ENCODE data around the gene MAGI1.
"Not testable (repeated sequence)": the region's sequence is repeated elsewhere in the genome, so short reads cannot be mapped to it uniquely, and the experiment has no call there.

The MAGI1 gene

DNA sequence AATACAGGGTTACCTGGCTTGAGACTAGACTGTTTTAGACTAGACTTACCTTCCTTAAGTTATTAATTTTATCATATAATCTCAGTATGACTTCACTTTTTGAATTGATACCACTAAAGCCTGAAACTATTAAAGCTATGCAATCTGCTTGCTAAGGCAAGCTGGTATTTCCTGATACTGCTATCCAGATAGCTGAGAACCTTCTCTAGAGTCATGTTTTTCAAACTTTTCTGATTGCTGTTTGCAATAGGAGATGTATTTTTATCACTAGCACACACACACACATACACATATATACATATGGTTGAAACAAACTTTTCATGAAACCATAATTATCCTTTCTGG is 9.3 kb upstream of the MAGI1 start:
- Histone ChIP-seq H3K4me1 (ENCODE audit: control insufficient read depth in 1 of 2, insufficient read depth in 1 of 2, low read depth in 1 of 2, low read length in 1 of 2) (no peaks in the 10 kb centered on the region), H3K4me3 (ENCODE audit: low read depth in 1 of 2, low read length in 1 of 2) (no peak overlapping the region), H3K27ac (no peak overlapping the region), H3K9me3 (no peaks in the 10 kb centered on the region), H3K27me3 (peaks cover 21% of the 10 kb centered on the region), H3K36me3 (no peaks in the 10 kb centered on the region)
- TF ChIP-seq, protein P1, sequence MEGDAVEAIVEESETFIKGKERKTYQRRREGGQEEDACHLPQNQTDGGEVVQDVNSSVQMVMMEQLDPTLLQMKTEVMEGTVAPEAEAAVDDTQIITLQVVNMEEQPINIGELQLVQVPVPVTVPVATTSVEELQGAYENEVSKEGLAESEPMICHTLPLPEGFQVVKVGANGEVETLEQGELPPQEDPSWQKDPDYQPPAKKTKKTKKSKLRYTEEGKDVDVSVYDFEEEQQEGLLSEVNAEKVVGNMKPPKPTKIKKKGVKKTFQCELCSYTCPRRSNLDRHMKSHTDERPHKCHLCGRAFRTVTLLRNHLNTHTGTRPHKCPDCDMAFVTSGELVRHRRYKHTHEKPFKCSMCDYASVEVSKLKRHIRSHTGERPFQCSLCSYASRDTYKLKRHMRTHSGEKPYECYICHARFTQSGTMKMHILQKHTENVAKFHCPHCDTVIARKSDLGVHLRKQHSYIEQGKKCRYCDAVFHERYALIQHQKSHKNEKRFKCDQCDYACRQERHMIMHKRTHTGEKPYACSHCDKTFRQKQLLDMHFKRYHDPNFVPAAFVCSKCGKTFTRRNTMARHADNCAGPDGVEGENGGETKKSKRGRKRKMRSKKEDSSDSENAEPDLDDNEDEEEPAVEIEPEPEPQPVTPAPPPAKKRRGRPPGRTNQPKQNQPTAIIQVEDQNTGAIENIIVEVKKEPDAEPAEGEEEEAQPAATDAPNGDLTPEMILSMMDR (IDR thresholded peaks at IDR 0.05), result no peak

DNA sequence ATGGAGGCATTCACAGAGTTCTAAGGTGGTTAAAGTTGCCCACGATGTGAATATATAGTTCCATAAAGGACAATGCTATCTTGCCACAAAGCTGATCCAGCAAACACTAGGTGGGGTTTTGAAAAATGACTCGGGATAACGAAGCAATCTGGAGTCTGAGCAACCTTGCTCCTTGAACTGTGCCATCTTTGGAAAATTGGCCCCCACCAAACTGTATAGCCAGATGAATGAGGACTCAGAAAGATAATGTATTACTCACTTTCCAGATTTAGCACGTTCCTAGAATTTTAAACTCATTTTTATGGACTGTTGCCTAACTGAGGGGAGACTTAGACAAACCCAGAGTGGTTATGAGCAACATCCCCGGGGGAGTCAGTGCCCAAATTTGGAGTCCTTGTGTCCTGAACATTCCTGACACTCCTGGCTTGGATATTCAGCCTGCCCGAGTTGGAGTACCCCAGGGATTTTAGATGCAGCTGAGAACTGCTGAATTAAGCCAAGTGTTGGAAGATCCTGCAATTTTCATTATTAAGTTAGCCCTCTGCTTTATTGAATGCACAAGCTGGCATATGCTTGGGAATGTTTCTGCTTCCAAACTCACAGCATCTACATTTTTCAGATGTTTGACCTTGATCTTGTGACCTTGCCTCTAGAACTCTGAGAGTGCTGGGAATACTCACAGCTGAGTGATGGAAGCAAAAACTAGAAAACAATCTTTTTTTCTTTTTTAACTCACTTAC is 8.8 kb upstream of the MAGI1 start:
- Histone ChIP-seq H3K4me3 (ENCODE audit: low read depth in 1 of 2, low read length in 1 of 2) (no peak overlapping the region), H3K36me3 (no peaks in the 10 kb centered on the region), H3K9me3 (no peaks in the 10 kb centered on the region), H3K27me3 (peaks cover 26% of the 10 kb centered on the region), H3K4me1 (ENCODE audit: control insufficient read depth in 1 of 2, insufficient read depth in 1 of 2, low read depth in 1 of 2, low read length in 1 of 2) (no peaks in the 10 kb centered on the region), H3K27ac (no peak overlapping the region)
- TF ChIP-seq, protein P1 (IDR thresholded peaks at IDR 0.05), result no peak

DNA sequence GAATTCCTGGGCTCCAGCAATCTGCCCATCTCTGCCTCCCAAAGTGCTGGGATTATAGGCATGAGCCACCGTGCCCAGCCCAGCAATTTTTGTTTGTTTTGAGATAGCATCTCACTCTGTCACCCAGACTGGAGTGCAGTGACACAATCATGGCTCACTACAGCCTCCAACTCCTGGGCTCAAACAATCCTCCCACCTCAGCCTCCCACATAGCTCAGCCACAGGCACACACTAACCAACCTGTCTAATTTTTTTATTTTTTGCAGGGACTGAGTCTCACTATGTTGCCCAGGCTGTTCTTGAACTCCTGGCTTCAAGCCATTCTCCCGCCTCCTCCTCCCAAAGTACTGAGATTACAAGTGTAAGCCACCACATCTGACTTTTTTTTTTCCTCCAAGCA is 7.6 kb upstream of the MAGI1 start:
- not testable (repeated sequence) for H3K9me3 ChIP-seq

DNA sequence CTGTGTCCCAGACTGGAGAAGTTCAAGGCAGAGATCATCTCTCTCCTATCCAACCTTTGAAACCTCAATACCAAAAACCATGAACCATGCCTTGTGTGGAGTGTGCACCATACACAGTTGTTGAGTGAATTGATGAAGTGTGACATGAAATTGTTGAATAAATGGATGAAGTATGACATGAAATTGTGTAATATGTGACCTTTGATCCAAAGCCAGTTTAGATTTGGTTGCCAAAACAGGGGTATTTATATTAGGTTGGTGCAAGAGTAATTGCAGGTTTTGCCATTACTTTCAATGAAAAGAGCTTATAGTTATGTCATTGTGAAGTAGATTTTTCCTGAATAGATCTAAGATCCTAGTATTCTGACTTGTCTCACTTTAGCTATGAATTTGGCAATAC is 3.1 kb upstream of the MAGI1 start:
- Histone ChIP-seq H3K4me3 (ENCODE audit: low read depth in 1 of 2, low read length in 1 of 2) (no peak overlapping the region), H3K9me3 (no peaks in the 10 kb centered on the region), H3K27ac (no peak overlapping the region), H3K4me1 (ENCODE audit: control insufficient read depth in 1 of 2, insufficient read depth in 1 of 2, low read depth in 1 of 2, low read length in 1 of 2) (peaks cover 0 to 15% of the 10 kb centered on the region in 2 experiments), H3K27me3 (peaks cover 83% of the 10 kb centered on the region), H3K36me3 (no peaks in the 10 kb centered on the region)
- TF ChIP-seq, protein P1 (IDR thresholded peaks at IDR 0.05), result no peak

More for the DNA sequence above, 7.6 kb upstream of the MAGI1 start:
- H3K27ac ChIP-seq; H3K4me3 ChIP-seq (ENCODE audit: low read depth in 1 of 2, low read length in 1 of 2); H3K4me1 ChIP-seq (ENCODE audit: control insufficient read depth in 1 of 2, insufficient read depth in 1 of 2, low read depth in 1 of 2, low read length in 1 of 2); H3K36me3 ChIP-seq: not testable (repeated sequence)
- peaks cover 38% of the 10 kb centered on the region for H3K27me3 ChIP-seq

DNA sequence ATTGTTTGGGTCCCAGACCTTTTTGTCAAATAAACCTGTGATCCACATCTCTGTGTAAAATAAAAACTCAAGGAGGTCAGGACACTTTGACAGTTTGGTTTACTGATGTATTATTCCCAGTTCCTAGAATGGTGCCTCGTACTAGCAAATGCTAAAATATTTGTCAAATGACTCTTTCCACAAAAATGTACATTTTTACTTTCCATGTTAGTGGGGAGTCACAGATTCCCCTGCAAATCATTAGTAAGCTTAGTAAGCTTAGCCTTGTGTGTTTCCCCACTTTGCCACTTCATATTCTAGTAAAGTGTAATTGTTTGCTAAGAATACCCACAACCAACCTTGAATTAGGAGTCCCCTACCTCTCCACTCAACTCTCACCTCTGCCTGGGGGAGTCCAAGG is 2.4 kb upstream of the MAGI1 start:
- Histone ChIP-seq H3K4me1 (ENCODE audit: control insufficient read depth in 1 of 2, insufficient read depth in 1 of 2, low read depth in 1 of 2, low read length in 1 of 2) (peaks cover 0 to 15% of the 10 kb centered on the region in 2 experiments), H3K36me3 (no peaks in the 10 kb centered on the region), H3K27me3 (peaks cover 90% of the 10 kb centered on the region), H3K4me3 (ENCODE audit: low read depth in 1 of 2, low read length in 1 of 2) (no peak overlapping the region), H3K27ac (no peak overlapping the region), H3K9me3 (no peaks in the 10 kb centered on the region)
- TF ChIP-seq, protein P1 (IDR thresholded peaks at IDR 0.05), result no peak

DNA sequence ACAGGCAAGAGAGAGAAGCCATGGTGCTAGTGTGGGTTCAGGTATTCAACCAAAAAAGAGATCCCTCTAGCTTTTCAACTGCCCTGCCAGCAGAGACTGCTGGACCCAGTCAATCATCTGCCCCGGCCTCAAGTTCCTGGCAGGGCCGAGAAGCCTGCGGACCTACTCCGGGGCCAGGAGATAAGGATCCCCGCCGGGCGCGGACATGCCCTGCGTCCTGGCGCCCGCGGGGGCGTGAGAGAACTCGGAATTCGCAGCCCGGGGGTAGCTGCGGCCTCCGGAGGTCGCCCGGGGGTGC is 821 bp upstream of the MAGI1 start:
- Histone ChIP-seq H3K9me3 (no peaks in the 10 kb centered on the region), H3K27me3 (peaks cover 96% of the 10 kb centered on the region), H3K4me1 (ENCODE audit: control insufficient read depth in 1 of 2, insufficient read depth in 1 of 2, low read depth in 1 of 2, low read length in 1 of 2) (peaks cover 0 to 15% of the 10 kb centered on the region in 2 experiments), H3K36me3 (no peaks in the 10 kb centered on the region), H3K27ac (no peak overlapping the region), H3K4me3 (ENCODE audit: low read depth in 1 of 2, low read length in 1 of 2) (no peak overlapping the region)
- TF ChIP-seq, protein P1 (IDR thresholded peaks at IDR 0.05), result no peak

Measured in neutrophil (primary cell).